Measurements from ENCODE around the gene CCL19. TPM values are rescaled to one million over a fixed set of nuclear protein-coding genes. Genes with fewer than 3 reads are reported as not detected.

The CCL19 gene
- polyA plus RNA-seq, 1 of the 3 experiments (the other 2 are of a cell fraction) = not detected

GRCh38 chr9:34652602-34653000 is 38.5 kb downstream of the CCL19 start:
- H2AFZ ChIP-seq (ENCODE audit: low read depth) = no peak overlapping the region
- H3K9me2 ChIP-seq = no peaks in the 10 kb centered on the region
- ChIA-PET POLR2A (interaction anchor here (1.2 kb wide), 1 partner anchor 13 kb away, joined by 3 read pairs; no protein-coding TSS in a partner anchor), CTCF (interaction anchor here (0.9 to 14.1 kb wide), 4 partner anchors 12 to 61 kb away, joined by 3 to 152 read pairs (median 12); partner anchors contain the start of gene SIGMAR1)
- H3K79me2 ChIP-seq (ENCODE audit: insufficient read depth) = peaks cover 6% of the 10 kb centered on the region; the same call in 1 of the 2 replicates
- TF ChIP-seq FOXM1 (IDR thresholded peaks at IDR 0.05; ENCODE audit: low read depth) = no peak
- TF ChIP-seq RFX5 (IDR thresholded peaks at IDR 0.05; ENCODE audit: low read length) = no peak
- no peak for TF ChIP-seq RXRA (IDR thresholded peaks at IDR 0.05; ENCODE audit: borderline replicate concordance, low read depth)
- TF ChIP-seq, protein P1, sequence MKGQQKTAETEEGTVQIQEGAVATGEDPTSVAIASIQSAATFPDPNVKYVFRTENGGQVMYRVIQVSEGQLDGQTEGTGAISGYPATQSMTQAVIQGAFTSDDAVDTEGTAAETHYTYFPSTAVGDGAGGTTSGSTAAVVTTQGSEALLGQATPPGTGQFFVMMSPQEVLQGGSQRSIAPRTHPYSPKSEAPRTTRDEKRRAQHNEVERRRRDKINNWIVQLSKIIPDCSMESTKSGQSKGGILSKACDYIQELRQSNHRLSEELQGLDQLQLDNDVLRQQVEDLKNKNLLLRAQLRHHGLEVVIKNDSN (IDR thresholded peaks at IDR 0.05; ENCODE audit: borderline replicate concordance, low read depth) = no peak
- no peak for TF ChIP-seq REST (IDR thresholded peaks at IDR 0.05; ENCODE audit: low read depth, low read length)
- TF ChIP-seq GABPA (IDR thresholded peaks at IDR 0.05; ENCODE audit: low read depth) = no peak
- TF ChIP-seq MEF2A (IDR thresholded peaks at IDR 0.05; ENCODE audit: borderline replicate concordance, low read depth) = no peak
- no peak for TF ChIP-seq TCF12 (IDR thresholded peaks at IDR 0.05)
- no peak for TF ChIP-seq EZH2phosphoT487 (IDR thresholded peaks at IDR 0.05; ENCODE audit: borderline replicate concordance, low read depth)
- no peak for TF ChIP-seq YY1 (IDR thresholded peaks at IDR 0.05; ENCODE audit: low read depth)
- no peak for TF ChIP-seq TAF1 (IDR thresholded peaks at IDR 0.05; ENCODE audit: borderline replicate concordance, low read depth, low read length)
- no peak for TF ChIP-seq CHD2 (IDR thresholded peaks at IDR 0.05; ENCODE audit: low read length, partially characterized antibody)
- no peak for TF ChIP-seq MXI1 (IDR thresholded peaks at IDR 0.05; ENCODE audit: low read depth, low read length)
- no peak for TF ChIP-seq GATA2 (CRISPR knock-in tag; IDR thresholded peaks at IDR 0.05)
- no peak for TF ChIP-seq FOXJ3 (CRISPR knock-in tag; IDR thresholded peaks at IDR 0.05)
- H4K20me1 ChIP-seq (ENCODE audit: insufficient read depth) = no peaks in the 10 kb centered on the region
- H3K4me1 ChIP-seq (ENCODE audit: control insufficient read depth in 1 of 2, insufficient read depth in 2 of 2, low read depth in 1 of 2, low read length in 1 of 2) = peaks cover 22 to 82% of the 10 kb centered on the region in 2 experiments
- H3K4me2 ChIP-seq = peak overlapping the region; percentile 76
- no peaks in the 10 kb centered on the region for H3K27me3 ChIP-seq (ENCODE audit: insufficient read depth)
- DNase-seq = no peak
- peak overlapping the region; percentile 67 to 96 for H3K27ac ChIP-seq (ENCODE audit: low read depth in 2 of 2, low read length in 1 of 2)
- no peaks in the 10 kb centered on the region for H3K9me3 ChIP-seq
- H3K36me3 ChIP-seq (replicated peaks in 1 of 2; ENCODE audit: control insufficient read depth in 1 of 2, insufficient read depth in 2 of 2, low read length in 1 of 2) = peaks cover 13 to 19% of the 10 kb centered on the region in 2 experiments
- peaks cover 3% of the 10 kb centered on the region for H3F3A ChIP-seq (replicated peaks; ENCODE audit: insufficient read depth)
- H3K9ac ChIP-seq = no peak overlapping the region
- WGBS (ENCODE audit: low lambda C conversion rate) = 76% methylated on average over 5 of the region's 5 CpGs
- H3K4me3 ChIP-seq (ENCODE audit: low read depth in 2 of 2, low read length in 1 of 2) = no peak overlapping the region

All from SK-N-SH (cell line).